Measurements from ENCODE around the gene ARSI. TPM values are rescaled to one million over a fixed set of nuclear protein-coding genes. Genes with fewer than 3 reads are reported as not detected.

The ARSI gene
- total RNA-seq, 1 experiment from 2014 or later, result 5.9 TPM

- TF ChIP-seq ZNF281 (CRISPR knock-in tag; IDR thresholded peaks at IDR 0.05) (no peak), NFYB (CRISPR knock-in tag; conservative IDR thresholded peaks at IDR 0.05; ENCODE audit: low read depth) (no peak), E2F1 (CRISPR knock-in tag; IDR thresholded peaks at IDR 0.05) (no peak), TCF7 (CRISPR knock-in tag; IDR thresholded peaks at IDR 0.05; ENCODE audit: low read depth) (no peak), OVOL2 (CRISPR knock-in tag; IDR thresholded peaks at IDR 0.05; ENCODE audit: borderline replicate concordance) (no peak), EMX1 (CRISPR knock-in tag; IDR thresholded peaks at IDR 0.05) (no peak), ESRRA (CRISPR knock-in tag; IDR thresholded peaks at IDR 0.05; ENCODE audit: borderline replicate concordance) (peak; percentile 96), CDX4 (CRISPR knock-in tag; IDR thresholded peaks at IDR 0.05; ENCODE audit: borderline replicate concordance) (no peak), AFF4 (CRISPR knock-in tag; IDR thresholded peaks at IDR 0.05; ENCODE audit: borderline replicate concordance) (no peak), SP1 (CRISPR knock-in tag; conservative IDR thresholded peaks at IDR 0.05) (0 out of 2 replicates have a peak, but pooled peaks have one; percentile 48), ZNF232 (CRISPR knock-in tag; IDR thresholded peaks at IDR 0.05) (no peak), NR1H2 (CRISPR knock-in tag; IDR thresholded peaks at IDR 0.05) (no peak), ZNF425 (CRISPR knock-in tag; conservative IDR thresholded peaks at IDR 0.05) (no peak), ZNF317 (CRISPR knock-in tag; IDR thresholded peaks at IDR 0.05; ENCODE audit: borderline replicate concordance, low read depth) (no peak), JUN (CRISPR knock-in tag; IDR thresholded peaks at IDR 0.05) (no peak), IRF2 (CRISPR knock-in tag; IDR thresholded peaks at IDR 0.05; ENCODE audit: borderline replicate concordance, low read depth) (no peak), CREB1 (CRISPR knock-in tag; IDR thresholded peaks at IDR 0.05) (no peak), ARID4B (CRISPR knock-in tag; IDR thresholded peaks at IDR 0.05; ENCODE audit: borderline replicate concordance) (no peak), MAX (CRISPR knock-in tag; IDR thresholded peaks at IDR 0.05) (no peak), ZNF423 (CRISPR knock-in tag; IDR thresholded peaks at IDR 0.05) (peak; percentile 35; the same call in 1 of the 2 replicates), NR2C2 (CRISPR knock-in tag; IDR thresholded peaks at IDR 0.05) (no peak)
Observed at GRCh38 chr5:150350524-150351344, 48.0 kb upstream of the ARSI start (continued).
